ENCODE results near the gene ADARB2. TPM values are rescaled to one million over a fixed set of nuclear protein-coding genes. Genes with fewer than 3 reads are reported as not detected.

ADARB2 gene
- total RNA-seq, 4 donors from 2014 or later, result 2.3 to 3.7 (median 2.6) TPM

GRCh38 chr10:1203704-1204103 lies 533.6 kb downstream of the ADARB2 start:
- WGBS, result 86% methylated on average over 9 of the region's 10 CpGs
- H3K36me3 ChIP-seq, result no peaks in the 10 kb centered on the region
- peaks cover 0 to 7% (median 0%) of the 10 kb centered on the region in 4 donors for H3K4me1 ChIP-seq
- DNase-seq (ENCODE audit: extremely low spot score), result no peak
- intact Hi-C loops (cut with DNase I), result no loop called here
- TF ChIP-seq EP300 (IDR thresholded peaks at IDR 0.05) (no peak), POLR2AphosphoS5 (IDR thresholded peaks at IDR 0.05) (no peak), POLR2A (IDR thresholded peaks at IDR 0.05; ENCODE audit: low read depth) (no peak)
- no peaks in the 10 kb centered on the region for H3K9me3 ChIP-seq
- no peak overlapping the region for H3K4me3 ChIP-seq
- H3K27me3 ChIP-seq, result peaks cover 0 to 15% (median 0%) of the 10 kb centered on the region in 4 donors
- no peak overlapping the region for H3K27ac ChIP-seq (replicated peaks in 1 of 4)

DNA sequence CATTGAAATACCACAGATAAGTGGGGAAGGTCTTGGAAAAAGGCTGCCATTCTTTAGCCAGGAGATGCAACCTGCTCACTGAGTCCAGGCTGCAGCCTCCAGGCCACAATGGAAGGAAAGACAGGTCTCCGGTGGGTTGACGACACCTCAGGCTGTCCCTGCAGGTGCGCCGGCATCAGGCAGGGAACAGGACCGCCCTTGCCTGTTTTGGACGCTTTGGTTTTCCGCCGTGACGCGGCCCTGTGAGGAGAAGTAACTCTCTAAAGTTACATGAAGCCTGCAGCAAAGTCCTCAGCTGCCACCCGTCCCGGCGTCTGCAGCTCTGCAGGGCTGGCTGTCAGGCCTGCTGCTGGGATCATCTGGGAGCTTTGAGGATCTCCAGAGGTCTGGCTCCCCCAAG lies 534.1 kb downstream of the ADARB2 start:
- 100% methylated on average over 3 of the region's 13 CpGs for WGBS
- Histone ChIP-seq H3K9me3 (no peaks in the 10 kb centered on the region), H3K4me3 (no peak overlapping the region), H3K27ac (replicated peaks in 1 of 4) (no peak overlapping the region), H3K36me3 (no peaks in the 10 kb centered on the region), H3K4me1 (peaks cover 0 to 7% (median 0%) of the 10 kb centered on the region in 4 donors), H3K27me3 (peaks cover 0 to 17% (median 0%) of the 10 kb centered on the region in 4 donors)
- intact Hi-C loops (cut with DNase I), result no loop called here
- no peak for TF ChIP-seq CTCF (IDR thresholded peaks at IDR 0.05)
- no peak for TF ChIP-seq EP300 (IDR thresholded peaks at IDR 0.05)
- TF ChIP-seq POLR2AphosphoS5 (IDR thresholded peaks at IDR 0.05), result no peak
- no peak for TF ChIP-seq POLR2A (IDR thresholded peaks at IDR 0.05; ENCODE audit: low read depth)
- DNase-seq (ENCODE audit: extremely low spot score), result no peak

DNA sequence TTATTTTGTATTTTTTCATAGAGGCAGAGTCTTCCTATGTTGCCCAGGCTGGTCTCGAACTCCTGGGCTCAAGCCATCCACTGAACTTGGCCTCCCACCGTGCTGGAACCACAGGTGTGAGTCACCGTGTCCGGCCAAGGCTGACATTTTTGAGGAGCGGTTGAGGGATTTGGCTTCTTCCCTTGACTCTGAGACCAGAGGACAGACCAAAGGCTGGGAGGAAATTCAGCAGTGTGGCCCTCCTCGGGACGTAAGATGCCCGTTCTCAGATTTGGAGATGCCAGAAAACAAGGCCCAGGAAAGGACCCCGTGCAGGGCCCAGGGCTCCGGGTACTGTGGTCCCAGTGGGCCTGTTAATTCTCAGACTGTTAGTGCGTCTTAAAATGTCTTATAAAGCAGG lies 535.0 kb downstream of the ADARB2 start:
- H3K27me3 ChIP-seq, result peaks cover 0 to 17% (median 0%) of the 10 kb centered on the region in 4 donors
- no peaks in the 10 kb centered on the region for H3K36me3 ChIP-seq
- H3K4me3 ChIP-seq, result no peak overlapping the region
- no peaks in the 10 kb centered on the region for H3K9me3 ChIP-seq
- TF ChIP-seq POLR2A (IDR thresholded peaks at IDR 0.05; ENCODE audit: low read depth), result no peak
- no peak for TF ChIP-seq POLR2AphosphoS5 (IDR thresholded peaks at IDR 0.05)
- TF ChIP-seq EP300 (IDR thresholded peaks at IDR 0.05), result no peak
- no peak for TF ChIP-seq CTCF (IDR thresholded peaks at IDR 0.05)
- no peak overlapping the region for H3K27ac ChIP-seq (replicated peaks in 1 of 4)
- H3K4me1 ChIP-seq, result peaks cover 0 to 7% (median 0%) of the 10 kb centered on the region in 4 donors
- intact Hi-C loops (cut with DNase I), result no loop called here
- 81% methylated on average over 11 of the region's 11 CpGs for WGBS
- DNase-seq (ENCODE audit: extremely low spot score), result no peak

- peaks cover 0 to 19% (median 0%) of the 10 kb centered on the region in 4 donors for H3K27me3 ChIP-seq
- no peak for TF ChIP-seq EP300 (IDR thresholded peaks at IDR 0.05)
- TF ChIP-seq CTCF (IDR thresholded peaks at IDR 0.05), result no peak
- TF ChIP-seq POLR2AphosphoS5 (IDR thresholded peaks at IDR 0.05), result no peak
- TF ChIP-seq POLR2A (IDR thresholded peaks at IDR 0.05; ENCODE audit: low read depth), result no peak
- WGBS, result 86% methylated on average over 27 of the region's 27 CpGs
- no peak overlapping the region for H3K4me3 ChIP-seq
- no peak for DNase-seq (ENCODE audit: extremely low spot score)
- no peak overlapping the region for H3K27ac ChIP-seq (replicated peaks in 1 of 4)
- no peaks in the 10 kb centered on the region for H3K9me3 ChIP-seq
- intact Hi-C loops (cut with DNase I), result no loop called here
- peaks cover 0 to 7% (median 0%) of the 10 kb centered on the region in 4 donors for H3K4me1 ChIP-seq
- H3K36me3 ChIP-seq, result no peaks in the 10 kb centered on the region
Observed at GRCh38 chr10:1200866-1201807, 536.2 kb downstream of the ADARB2 start.

Measured in esophagus muscularis mucosa (tissue), 4 donors.